Measurements from ENCODE around the gene DAG1.
A peak's percentile ranks its signal among the peaks of the same experiment; 100 is the strongest.

The DAG1 gene

GRCh38 chr3:49434731-49435130 lies 35.3 kb upstream of the DAG1 start:
- no peak for DNase-seq (ENCODE audit: low read depth)
- in situ Hi-C loops (cut with HindIII; ENCODE audit: low sequenced_read_pairs): no loop called here
- no peak overlapping the region for H3K4me3 ChIP-seq (ENCODE audit: low read depth, low read length)
- TF ChIP-seq, protein P1, sequence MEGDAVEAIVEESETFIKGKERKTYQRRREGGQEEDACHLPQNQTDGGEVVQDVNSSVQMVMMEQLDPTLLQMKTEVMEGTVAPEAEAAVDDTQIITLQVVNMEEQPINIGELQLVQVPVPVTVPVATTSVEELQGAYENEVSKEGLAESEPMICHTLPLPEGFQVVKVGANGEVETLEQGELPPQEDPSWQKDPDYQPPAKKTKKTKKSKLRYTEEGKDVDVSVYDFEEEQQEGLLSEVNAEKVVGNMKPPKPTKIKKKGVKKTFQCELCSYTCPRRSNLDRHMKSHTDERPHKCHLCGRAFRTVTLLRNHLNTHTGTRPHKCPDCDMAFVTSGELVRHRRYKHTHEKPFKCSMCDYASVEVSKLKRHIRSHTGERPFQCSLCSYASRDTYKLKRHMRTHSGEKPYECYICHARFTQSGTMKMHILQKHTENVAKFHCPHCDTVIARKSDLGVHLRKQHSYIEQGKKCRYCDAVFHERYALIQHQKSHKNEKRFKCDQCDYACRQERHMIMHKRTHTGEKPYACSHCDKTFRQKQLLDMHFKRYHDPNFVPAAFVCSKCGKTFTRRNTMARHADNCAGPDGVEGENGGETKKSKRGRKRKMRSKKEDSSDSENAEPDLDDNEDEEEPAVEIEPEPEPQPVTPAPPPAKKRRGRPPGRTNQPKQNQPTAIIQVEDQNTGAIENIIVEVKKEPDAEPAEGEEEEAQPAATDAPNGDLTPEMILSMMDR (IDR thresholded peaks at IDR 0.05; ENCODE audit: low read depth, low read length, missing control alignments): no peak

- no peak for DNase-seq (ENCODE audit: low read depth)
- TF ChIP-seq, protein P1 (IDR thresholded peaks at IDR 0.05; ENCODE audit: low read depth, low read length, missing control alignments): no peak
- H3K4me3 ChIP-seq (ENCODE audit: low read depth, low read length): no peak overlapping the region
- in situ Hi-C loops (cut with HindIII; ENCODE audit: low sequenced_read_pairs): no loop called here
These were observed 24.7 kb upstream of the DAG1 start for GRCh38 chr3:49445391-49445790.

- TF ChIP-seq, protein P1 (IDR thresholded peaks at IDR 0.05; ENCODE audit: low read depth, low read length, missing control alignments): no peak
- DNase-seq (ENCODE audit: low read depth): no peak
- in situ Hi-C loops (cut with HindIII; ENCODE audit: low sequenced_read_pairs): no loop called here
- H3K4me3 ChIP-seq (ENCODE audit: low read depth, low read length): no peak overlapping the region
These were observed 16.4 kb upstream of the DAG1 start for GRCh38 chr3:49453621-49454020.

- DNase-seq (ENCODE audit: low read depth): no peak
- in situ Hi-C loops (cut with HindIII; ENCODE audit: low sequenced_read_pairs): no loop called here
These were observed 15.6 kb upstream of the DAG1 start for GRCh38 chr3:49454458-49454857.

DNA sequence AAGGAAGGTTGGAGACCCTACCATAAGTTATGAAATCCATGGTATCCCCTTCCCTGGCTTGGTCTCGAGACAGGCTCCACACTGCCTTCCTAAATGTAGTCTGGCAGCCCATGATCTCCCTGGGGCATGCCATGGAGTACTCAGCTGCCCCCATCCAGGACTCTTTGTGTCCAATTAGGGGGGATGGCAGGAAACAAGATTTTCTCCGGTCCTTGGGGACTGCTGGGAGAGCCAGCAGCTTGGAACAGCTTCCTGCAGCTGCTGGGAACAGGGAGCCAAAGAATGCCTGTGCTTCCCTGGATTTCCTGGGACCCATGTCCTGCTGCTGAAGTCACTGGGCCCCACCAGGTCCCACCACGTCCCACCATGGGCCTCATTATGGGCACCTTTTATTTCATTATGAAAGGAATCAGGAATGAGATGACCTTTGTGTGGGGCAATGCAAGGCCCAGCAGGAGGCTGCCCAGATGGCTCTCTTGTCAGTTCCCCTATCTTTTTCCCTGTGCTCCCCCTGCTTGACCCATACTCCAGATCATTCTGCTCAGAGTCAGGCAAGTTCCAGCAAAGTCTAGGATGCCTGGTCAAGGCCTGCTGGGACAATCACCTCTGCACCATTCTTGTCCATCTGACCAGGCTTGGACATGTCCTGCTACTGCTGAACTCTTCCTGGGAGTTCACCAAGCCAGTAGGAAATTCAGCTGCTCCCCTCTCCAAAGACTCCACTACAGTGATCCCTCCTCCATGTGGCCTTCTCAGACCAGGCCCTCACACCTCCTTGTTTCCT lies 15.0 kb upstream of the DAG1 start:
- TF ChIP-seq, protein P1 (IDR thresholded peaks at IDR 0.05; ENCODE audit: low read depth, low read length, missing control alignments): no peak
- no peak overlapping the region for H3K4me3 ChIP-seq (ENCODE audit: low read depth, low read length)
- in situ Hi-C loops (cut with HindIII; ENCODE audit: low sequenced_read_pairs): no loop called here
- DNase-seq (ENCODE audit: low read depth): no peak

More at GRCh38 chr3:49454458-49454857, 15.6 kb upstream of the DAG1 start:
- TF ChIP-seq, protein P1 (IDR thresholded peaks at IDR 0.05; ENCODE audit: low read depth, low read length, missing control alignments): peak; percentile 20
- no peak overlapping the region for H3K4me3 ChIP-seq (ENCODE audit: low read depth, low read length)

GRCh38 chr3:49456466-49456865 lies 13.6 kb upstream of the DAG1 start:
- TF ChIP-seq, protein P1 (IDR thresholded peaks at IDR 0.05; ENCODE audit: low read depth, low read length, missing control alignments): no peak
- in situ Hi-C loops (cut with HindIII; ENCODE audit: low sequenced_read_pairs): no loop called here
- no peak for DNase-seq (ENCODE audit: low read depth)
- H3K4me3 ChIP-seq (ENCODE audit: low read depth, low read length): no peak overlapping the region
